ENCODE data around the gene FYN.

FYN gene

DNA sequence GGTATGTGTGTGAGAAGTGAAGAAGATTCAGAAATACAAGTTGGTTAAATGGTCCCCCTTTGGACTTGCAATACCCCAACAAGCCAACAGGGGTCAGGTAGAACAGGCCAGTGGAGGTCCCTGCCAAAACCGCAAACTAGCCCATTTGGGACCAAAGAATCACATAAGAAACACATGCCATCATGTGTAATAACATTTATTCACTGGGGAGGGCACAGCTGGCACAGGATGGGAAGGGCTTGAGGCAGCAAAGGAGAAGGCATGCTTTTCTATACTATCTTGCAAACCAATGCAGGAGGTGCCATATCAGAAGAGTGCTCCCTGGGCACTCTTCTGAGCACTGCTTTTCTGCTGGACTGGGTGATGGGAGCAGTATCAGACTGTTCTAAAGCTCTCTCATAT lies 151.5 kb downstream of the FYN start:
- DNase-seq: no peak

DNA sequence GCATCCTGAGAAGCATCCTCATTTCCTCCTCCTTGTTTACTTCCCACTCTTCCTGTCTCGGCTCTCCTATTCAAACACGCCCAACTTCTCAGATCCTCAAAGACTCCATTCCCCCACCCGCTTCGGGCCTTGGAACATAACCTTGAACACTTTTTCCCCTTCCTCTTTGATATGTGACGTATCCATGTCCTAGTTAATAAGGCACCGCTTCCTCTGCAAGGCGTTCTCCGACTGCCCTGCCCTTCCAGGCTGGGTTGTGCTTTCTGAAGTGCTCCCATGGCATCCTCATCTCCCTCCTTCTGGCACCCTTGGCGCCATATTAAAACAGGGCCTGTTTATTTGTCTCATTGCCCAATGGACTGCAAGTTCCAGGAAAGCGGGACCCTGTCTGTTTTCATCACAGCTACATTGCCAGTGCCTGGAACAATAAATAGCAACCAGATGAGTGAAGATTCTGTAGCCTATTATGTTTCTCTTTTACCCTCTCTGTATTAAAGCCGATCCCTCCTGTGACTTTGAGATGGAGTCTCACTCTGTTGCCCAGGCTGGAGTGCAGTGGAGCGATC lies 152.2 kb downstream of the FYN start:
- no peak for DNase-seq

DNA sequence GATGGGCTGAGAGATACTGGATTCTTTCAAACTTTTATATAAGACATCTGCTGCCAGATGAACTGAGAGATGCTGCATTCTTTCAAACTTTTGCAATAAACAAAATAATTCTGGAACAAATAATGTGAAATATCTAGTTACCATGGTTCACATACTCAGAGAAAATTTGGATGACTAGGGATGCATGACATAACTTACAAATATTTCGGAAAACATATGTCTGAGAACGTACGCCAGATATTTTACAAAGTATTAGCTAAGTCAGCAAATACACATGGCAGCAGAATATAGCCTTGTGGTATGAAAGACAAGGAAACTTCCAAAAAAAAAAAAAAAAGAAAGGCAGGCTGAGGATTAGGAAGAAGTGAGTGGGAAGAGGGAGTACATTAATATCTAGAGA lies 154.3 kb downstream of the FYN start:
- no peak for DNase-seq

- DNase-seq: no peak
Measured at GRCh38 chr6:111718326-111718725, 154.9 kb downstream of the FYN start.

DNA sequence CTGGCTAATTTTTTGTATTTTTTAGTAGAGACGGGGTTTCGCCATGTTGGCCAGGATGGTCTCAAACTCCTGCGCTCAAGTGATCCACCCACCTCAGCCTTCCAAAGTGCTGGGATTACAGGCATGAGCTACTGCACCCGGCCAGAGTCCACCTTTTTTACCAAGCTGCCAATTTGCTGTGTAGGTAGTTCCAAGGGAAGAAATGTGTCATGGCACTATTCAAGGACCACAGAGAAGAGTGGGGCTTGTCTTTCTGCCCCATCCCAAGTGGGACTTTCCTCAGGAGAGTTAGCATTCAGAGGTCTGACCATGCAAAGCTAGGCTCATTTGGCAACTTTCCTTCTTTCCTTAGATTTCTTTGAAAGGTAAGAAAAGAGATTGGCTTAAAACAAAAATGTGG lies 155.6 kb downstream of the FYN start:
- no peak for DNase-seq

GRCh38 chr6:111716325-111716724 lies 156.9 kb downstream of the FYN start:
- no peak for DNase-seq

DNA sequence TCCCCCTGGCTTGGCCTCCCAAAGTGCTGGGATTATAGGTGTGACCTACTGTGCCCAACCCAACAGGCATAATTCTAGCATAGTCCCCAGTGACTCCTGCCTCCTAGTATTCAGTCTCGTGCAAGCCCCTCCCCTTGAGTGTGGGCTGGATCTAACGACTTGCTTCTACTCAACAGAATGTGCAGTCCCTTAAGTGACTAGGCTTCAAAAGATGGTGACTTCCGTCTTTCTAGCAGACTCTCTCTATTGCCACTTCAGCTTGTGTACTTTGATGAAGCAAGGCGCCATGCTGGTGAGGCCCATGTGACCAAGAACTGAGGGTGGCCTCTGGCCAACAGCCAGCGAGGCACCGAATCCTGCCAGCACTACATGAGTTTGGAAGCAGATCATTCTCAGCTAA lies 157.9 kb downstream of the FYN start:
- DNase-seq: no peak

- no peak for DNase-seq
Measured at GRCh38 chr6:111714416-111715270, 158.6 kb downstream of the FYN start.

DNA sequence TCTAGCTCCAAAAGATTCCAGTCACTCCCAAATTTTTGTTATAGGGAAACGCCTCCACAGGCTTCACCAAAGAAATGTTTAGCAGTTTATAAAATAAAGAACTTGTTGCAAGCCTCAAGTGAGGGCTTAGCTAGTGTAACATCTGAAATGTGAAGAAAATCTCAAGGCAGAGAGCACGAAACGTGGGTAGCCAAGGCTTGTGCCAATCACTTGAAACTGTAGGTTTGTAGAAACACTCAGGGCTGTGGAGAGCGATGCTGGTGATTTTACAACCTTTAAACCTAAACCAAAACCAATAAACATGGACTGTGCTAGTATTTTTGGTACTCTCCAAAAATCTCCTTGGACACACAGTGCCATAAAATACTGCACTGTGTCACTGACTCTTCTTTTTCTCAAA lies 159.4 kb downstream of the FYN start:
- no peak for DNase-seq

GRCh38 chr6:111713236-111713635 lies 160.0 kb downstream of the FYN start:
- no peak for DNase-seq

DNA sequence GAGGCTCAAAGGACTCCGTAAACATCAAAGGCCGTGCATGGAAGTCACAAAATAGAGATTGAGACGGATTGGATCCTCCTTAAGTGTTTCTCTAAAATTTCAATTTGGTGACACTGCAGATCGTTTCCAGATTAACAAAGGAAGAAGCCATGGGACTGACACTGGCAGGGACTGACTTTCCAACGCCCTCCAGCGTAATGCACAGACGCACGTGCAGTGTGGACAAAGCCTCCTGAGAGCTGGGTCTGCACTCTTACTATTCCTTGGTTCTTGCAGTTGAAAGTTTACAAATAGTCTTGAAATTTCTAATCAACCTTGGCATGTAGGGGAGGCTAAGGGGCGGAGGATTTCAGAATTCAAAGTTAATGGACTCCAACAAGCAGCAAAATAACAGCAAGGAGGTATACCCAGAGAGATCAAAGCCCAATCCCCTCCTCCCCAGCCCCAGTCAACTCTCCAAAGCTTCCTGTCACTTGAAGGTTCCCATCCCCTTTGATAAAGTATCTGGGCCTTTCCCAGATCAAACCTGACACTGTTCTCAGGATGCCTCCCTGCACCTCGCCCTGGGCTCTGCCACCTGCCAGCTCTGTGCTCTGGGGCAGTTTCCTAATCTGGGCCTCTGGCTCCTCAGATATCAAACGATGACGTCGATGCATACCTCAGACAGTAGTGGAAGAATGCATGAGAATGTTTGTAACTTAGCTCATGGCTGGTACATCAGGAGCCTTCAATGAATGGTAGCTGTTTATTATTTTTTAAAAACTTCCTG lies 161.1 kb downstream of the FYN start:
- no peak for DNase-seq

DNA sequence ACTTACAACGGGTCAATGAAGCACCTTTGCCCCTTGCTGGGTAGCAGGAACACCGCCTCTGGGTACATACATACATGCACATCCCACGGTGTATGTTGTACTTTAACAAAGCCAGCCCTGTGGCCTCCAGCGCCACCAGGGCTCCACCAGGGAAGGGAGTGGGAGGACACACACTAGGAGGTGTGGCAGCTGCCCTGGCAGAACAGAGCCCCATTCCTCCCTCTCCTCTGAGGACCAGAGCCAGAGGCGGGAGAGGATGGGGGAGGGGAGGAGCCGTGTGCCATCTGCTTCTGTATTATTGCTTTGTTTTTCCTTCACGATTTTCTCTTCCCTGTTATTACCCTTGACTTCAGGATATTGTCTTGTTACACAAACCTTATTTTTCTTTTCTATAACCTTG lies 161.8 kb downstream of the FYN start:
- DNase-seq: peak; percentile 77

GRCh38 chr6:111710911-111711310 lies 162.3 kb downstream of the FYN start:
- DNase-seq: no peak

- no peak for DNase-seq
Measured at GRCh38 chr6:111710439-111710838, 162.8 kb downstream of the FYN start.

DNA sequence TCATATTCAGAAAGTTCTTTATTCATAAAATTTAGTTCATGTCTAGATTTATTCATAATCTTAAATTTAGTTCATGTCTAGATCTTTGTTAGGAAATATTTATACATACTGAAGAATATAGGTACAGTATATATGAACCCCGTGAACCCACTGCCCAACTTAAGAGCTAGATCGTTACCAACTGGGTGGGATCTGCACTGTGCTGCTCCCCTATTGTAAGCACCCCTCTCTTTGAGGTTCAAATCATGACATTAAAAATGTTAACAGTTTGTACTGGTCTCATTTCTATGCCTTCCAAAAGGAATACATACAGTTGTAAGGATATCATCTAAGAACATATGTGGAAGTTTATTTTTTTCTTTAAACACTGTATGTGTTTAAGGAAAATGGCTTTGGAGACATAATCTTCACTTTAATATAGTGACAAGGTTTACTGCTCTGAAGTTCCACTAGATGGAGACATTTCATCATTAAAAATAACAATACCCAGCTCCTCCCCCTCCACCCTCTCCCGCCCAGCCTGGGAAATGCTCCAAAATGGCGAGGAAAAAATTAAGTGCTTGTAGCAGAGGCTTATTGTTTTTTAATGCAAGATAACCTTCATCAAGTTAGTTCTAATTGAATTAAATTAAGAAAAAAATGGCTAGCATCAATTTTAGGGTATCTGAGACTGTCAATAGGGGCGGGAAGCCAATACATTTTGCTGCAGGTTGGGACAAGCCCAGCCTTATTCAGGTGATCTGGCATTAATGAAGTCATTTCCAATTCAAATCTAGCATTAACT lies 163.4 kb downstream of the FYN start:
- DNase-seq: peak; percentile 66

DNA sequence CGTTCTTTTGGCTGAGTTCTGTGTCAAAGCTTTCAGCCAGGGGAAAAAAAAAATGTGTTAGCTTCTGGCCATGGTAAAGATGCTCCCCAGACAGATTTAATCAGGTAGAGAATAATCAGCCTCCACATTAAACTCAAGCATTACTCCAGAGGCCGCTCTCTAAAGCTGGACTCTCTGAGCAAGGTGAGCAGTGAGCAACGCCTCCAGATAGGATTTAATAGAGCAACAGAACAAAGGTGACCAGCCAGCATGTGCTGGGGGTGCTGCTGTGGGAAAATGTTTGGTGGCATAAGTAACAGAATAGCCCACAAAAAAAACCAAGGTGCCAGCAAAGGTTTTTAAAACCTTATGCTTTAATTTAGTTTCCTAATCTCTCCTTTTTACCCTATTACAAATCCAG lies 164.1 kb downstream of the FYN start:
- DNase-seq: no peak

- DNase-seq: no peak
Measured at GRCh38 chr6:111707773-111708172, 165.5 kb downstream of the FYN start.

DNA sequence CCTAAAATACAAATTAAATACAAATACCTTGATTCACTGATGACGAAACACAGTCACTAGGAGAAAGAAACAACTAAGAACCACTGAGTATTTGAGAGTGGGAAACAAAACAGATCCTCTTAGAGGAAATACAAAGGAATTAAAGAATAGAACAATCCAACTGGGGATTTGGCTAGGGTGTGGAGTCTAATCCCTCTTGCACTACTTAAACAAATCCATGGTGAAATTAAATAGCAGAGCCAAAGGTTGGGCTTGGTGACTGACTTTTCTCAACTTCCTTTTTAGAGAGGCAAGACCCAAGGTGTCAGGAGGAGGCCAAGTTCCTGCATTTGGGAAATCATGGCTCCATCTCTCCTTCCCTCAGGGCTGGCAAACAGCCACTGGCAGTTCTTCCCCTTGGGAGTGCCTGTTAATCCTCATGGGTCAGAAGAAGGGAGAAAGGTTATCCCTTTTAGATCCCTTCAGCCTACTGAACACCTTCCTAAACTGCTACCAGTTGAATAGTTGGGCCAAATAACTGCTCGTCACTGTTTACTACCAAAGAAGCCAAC lies 166.3 kb downstream of the FYN start:
- no peak for DNase-seq

- DNase-seq: no peak
Measured at GRCh38 chr6:111703723-111704122, 169.5 kb downstream of the FYN start.

DNA sequence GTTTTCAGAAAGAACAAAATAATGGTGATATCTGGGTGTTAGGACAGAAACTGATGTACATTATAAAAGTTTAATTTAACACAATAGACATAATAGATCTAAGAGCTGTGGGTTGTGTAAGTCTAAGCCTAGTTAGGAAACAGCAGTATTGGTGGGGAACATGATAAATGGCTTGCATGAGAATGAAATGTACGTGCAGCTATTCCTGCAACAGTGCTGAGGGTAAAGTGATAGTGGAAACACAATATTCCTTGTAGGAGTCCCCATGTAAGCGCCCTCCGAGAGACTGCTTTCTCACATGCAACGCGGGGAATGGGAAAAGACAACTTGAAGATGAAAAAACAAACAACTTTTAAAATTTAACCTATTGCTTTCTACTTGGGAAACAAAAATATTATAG lies 171.0 kb downstream of the FYN start:
- no peak for DNase-seq

GRCh38 chr6:111701146-111701545 lies 172.1 kb downstream of the FYN start:
- DNase-seq: no peak

- no peak for DNase-seq
Measured at GRCh38 chr6:111700135-111700690, 173.0 kb downstream of the FYN start.

GRCh38 chr6:111699123-111699522 lies 174.1 kb downstream of the FYN start:
- no peak for DNase-seq
